WERI-Rb-1 (cell line): Measurements from ENCODE around the gene RNASE7.

Experiments used
- DNase-seq: peaks from one replicate; pipeline ENCODE4 v3.0.0-alpha.2; 2020
- H3K27ac ChIP-seq: fragments of 250-450 bp; sonication (Bioruptor Pico); 2 replicates; pipeline ENCODE4 v1.5.1; 2020; ENCODE audit warnings: mild to moderate bottlenecking, moderate library complexity
- H3K27me3 ChIP-seq: fragments of 250-450 bp; sonication (Bioruptor Pico); 2 replicates; pipeline ENCODE4 v1.5.1; 2021; ENCODE audit warnings: mild to moderate bottlenecking, low read depth, moderate library complexity; ENCODE audit not compliant: insufficient read depth, severe bottlenecking
- H3K36me3 ChIP-seq: fragments of 250-450 bp; sonication (Bioruptor Pico); 2 replicates; pipeline ENCODE4 v1.5.1; 2020; ENCODE audit warnings: mild to moderate bottlenecking, moderate library complexity
- H3K4me3 ChIP-seq: 2 replicates; pipeline ENCODE4 v1.5.1; 2011; ENCODE audit warnings: low read depth, mild to moderate bottlenecking, control low read depth, low read length
- H3K9me3 ChIP-seq: fragments of 250-450 bp; sonication (Bioruptor Pico); 2 replicates; pipeline ENCODE4 v1.5.1; 2021; ENCODE audit warnings: mild to moderate bottlenecking, moderate library complexity; ENCODE audit not compliant: severe bottlenecking
- TF ChIP-seq, protein P1 (sequence below): IDR thresholded peaks from 2 replicates; pipeline ENCODE4 v1.5.1; 2011; ENCODE audit warnings: low read depth, mild to moderate bottlenecking, control low read depth, inconsistent platforms, low read length

Gene RNASE7

GRCh38 chr14:21086908-21087293 is 44.7 kb downstream of the RNASE7 start:
- DNase-seq: no peak
- no peaks in the 10 kb centered on the region for H3K9me3 ChIP-seq
- peaks cover 72% of the 10 kb centered on the region for H3K36me3 ChIP-seq
- TF ChIP-seq, protein P1, sequence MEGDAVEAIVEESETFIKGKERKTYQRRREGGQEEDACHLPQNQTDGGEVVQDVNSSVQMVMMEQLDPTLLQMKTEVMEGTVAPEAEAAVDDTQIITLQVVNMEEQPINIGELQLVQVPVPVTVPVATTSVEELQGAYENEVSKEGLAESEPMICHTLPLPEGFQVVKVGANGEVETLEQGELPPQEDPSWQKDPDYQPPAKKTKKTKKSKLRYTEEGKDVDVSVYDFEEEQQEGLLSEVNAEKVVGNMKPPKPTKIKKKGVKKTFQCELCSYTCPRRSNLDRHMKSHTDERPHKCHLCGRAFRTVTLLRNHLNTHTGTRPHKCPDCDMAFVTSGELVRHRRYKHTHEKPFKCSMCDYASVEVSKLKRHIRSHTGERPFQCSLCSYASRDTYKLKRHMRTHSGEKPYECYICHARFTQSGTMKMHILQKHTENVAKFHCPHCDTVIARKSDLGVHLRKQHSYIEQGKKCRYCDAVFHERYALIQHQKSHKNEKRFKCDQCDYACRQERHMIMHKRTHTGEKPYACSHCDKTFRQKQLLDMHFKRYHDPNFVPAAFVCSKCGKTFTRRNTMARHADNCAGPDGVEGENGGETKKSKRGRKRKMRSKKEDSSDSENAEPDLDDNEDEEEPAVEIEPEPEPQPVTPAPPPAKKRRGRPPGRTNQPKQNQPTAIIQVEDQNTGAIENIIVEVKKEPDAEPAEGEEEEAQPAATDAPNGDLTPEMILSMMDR: no peak
- no peak overlapping the region for H3K4me3 ChIP-seq
- H3K27ac ChIP-seq: no peak overlapping the region
- no peaks in the 10 kb centered on the region for H3K27me3 ChIP-seq

- H3K27ac ChIP-seq: no peak overlapping the region
- H3K9me3 ChIP-seq: no peaks in the 10 kb centered on the region
- H3K4me3 ChIP-seq: no peak overlapping the region
- H3K27me3 ChIP-seq: no peaks in the 10 kb centered on the region
- H3K36me3 ChIP-seq: peaks cover 75% of the 10 kb centered on the region
- DNase-seq: no peak
- TF ChIP-seq, protein P1: no peak
Measured at GRCh38 chr14:21087294-21088091, 45.3 kb downstream of the RNASE7 start.

GRCh38 chr14:21088687-21089086 is 46.5 kb downstream of the RNASE7 start:
- H3K4me3 ChIP-seq: no peak overlapping the region
- peaks cover 81% of the 10 kb centered on the region for H3K36me3 ChIP-seq
- H3K27ac ChIP-seq: no peak overlapping the region
- no peak for DNase-seq
- TF ChIP-seq, protein P1: no peak
- H3K9me3 ChIP-seq: no peaks in the 10 kb centered on the region
- H3K27me3 ChIP-seq: no peaks in the 10 kb centered on the region

- DNase-seq: no peak
- TF ChIP-seq, protein P1: no peak
- no peak overlapping the region for H3K4me3 ChIP-seq
- peaks cover 80% of the 10 kb centered on the region for H3K36me3 ChIP-seq
- H3K27me3 ChIP-seq: no peaks in the 10 kb centered on the region
- no peak overlapping the region for H3K27ac ChIP-seq
- no peaks in the 10 kb centered on the region for H3K9me3 ChIP-seq
Measured at GRCh38 chr14:21089271-21089670, 47.1 kb downstream of the RNASE7 start.

DNA sequence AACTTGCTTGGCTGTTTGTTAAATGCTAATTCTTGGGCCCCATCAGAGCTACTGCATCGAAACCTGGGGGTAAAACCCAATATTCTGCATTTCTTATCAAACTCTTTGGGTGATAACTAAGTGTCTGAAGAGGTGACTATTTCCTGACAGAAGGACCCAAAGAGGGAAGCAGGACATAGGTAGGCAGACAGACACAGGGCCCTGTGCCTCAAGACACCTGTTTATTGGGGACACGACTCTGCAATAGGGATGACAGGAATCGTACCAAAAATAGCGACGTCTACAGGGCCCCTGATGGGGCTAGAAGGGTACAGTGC is 47.7 kb downstream of the RNASE7 start:
- Histone ChIP-seq H3K27ac (no peak overlapping the region), H3K4me3 (no peak overlapping the region), H3K9me3 (no peaks in the 10 kb centered on the region), H3K36me3 (peaks cover 78% of the 10 kb centered on the region), H3K27me3 (no peaks in the 10 kb centered on the region)
- TF ChIP-seq, protein P1: no peak
- no peak for DNase-seq
